Activated naive CD4-positive, alpha-beta T cell treated with anti-CD3 and anti-CD28 coated beads, Interleukin-2, amount 10 ng/mL, durations not matched to agents 7 days and 5 days (primary cell): ENCODE data around the gene TRABD2B.

ENCODE experiments used
- CTCF ChIA-PET: fragments of 350-600 bp; sonication (Branson Sonifier 250); formaldehyde crosslinking; loops from one replicate; lab custom pipeline; 2021; ENCODE audit warnings: antibody characterized with exemption; lab: Charles Lee
- DNase-seq: peaks from one replicate; pipeline ENCODE4 v3.0.0-alpha.2; 2020
- H3K27ac Mint-ChIP-seq: one replicate; pipeline ENCODE4 v1.8.0; 2021; ENCODE audit warnings: mild to moderate bottlenecking, moderate library complexity, mixed read lengths
- H3K27me3 Mint-ChIP-seq: one replicate; pipeline ENCODE4 v1.8.0; 2021; ENCODE audit warnings: mild to moderate bottlenecking, mixed read lengths
- H3K36me3 Mint-ChIP-seq: one replicate; pipeline ENCODE4 v1.8.0; 2021; ENCODE audit warnings: mixed read lengths
- H3K4me1 Mint-ChIP-seq: one replicate; pipeline ENCODE4 v1.8.0; 2021; ENCODE audit warnings: mixed read lengths
- H3K4me3 Mint-ChIP-seq: one replicate; pipeline ENCODE4 v1.8.0; 2021; ENCODE audit warnings: mild to moderate bottlenecking, moderate library complexity, mixed read lengths
- H3K9me3 Mint-ChIP-seq: one replicate; pipeline ENCODE4 v1.8.0; 2021; ENCODE audit warnings: mixed read lengths

TRABD2B gene

DNA sequence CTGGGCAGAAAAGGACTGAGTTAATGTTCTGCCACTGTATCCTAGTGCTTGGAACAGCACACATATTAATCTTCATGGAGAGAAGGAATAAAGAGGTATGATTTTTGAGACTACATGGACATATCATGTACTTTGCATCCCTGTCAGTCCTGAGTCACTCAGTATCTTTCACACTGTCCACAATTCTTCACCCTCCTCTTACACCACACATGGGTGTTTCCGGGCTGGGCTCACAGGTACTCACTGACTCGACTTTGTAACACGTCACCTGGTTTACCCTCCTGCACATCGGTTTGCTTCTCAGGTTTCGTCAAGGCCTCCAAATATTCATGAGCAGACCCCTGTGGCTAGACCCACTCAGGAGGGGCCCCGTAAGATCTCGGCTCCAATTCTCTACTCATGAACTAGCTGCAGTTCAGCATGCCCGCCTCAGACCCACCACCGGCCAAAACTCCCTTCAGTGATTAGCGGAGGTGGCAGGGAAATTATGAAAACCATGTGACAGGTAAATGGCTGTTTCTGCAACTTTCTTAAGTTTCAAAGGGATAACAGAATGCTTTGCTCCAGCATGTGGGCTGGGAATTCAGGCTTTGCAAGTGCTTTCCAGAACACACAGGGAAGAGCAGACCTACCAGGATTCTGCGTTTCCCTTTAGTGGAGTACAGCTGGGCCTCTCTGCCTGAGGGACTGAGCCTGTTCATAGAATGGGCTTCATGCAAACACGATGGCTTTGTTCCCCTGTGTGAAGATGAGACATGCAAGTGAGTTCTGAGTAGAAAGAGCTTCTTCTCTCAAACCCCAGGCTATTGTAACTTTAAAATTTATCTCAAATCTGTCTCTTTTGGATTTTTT lies 31.3 kb upstream of the TRABD2B start:
- H3K9me3 Mint-ChIP-seq: no peaks in the 10 kb centered on the region

DNA sequence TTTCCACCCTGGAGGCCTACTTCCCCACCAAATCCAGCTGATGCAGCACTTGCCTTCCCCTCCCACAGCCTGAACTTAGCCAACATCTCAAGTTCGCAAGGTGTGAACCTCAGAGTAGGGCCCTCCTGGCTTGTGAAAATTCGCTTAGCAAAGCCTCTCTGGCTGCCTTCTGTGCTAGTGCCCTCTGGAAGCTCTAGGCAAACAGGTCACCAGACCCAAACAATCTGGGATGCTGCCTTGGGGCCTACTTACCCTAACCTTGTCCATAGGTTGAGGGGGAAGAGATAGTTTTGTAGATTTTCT lies 30.3 kb upstream of the TRABD2B start:
- H3K27ac Mint-ChIP-seq: no peak overlapping the region
- DNase-seq: no peak
- H3K27me3 Mint-ChIP-seq: peaks cover 7% of the 10 kb centered on the region
- no peaks in the 10 kb centered on the region for H3K36me3 Mint-ChIP-seq
- H3K4me1 Mint-ChIP-seq: no peaks in the 10 kb centered on the region
- H3K9me3 Mint-ChIP-seq: no peaks in the 10 kb centered on the region
- CTCF ChIA-PET: no interaction called here
- no peak overlapping the region for H3K4me3 Mint-ChIP-seq

More for the DNA sequence above, 31.3 kb upstream of the TRABD2B start:
- CTCF ChIA-PET: no interaction called here
- Mint-ChIP-seq H3K36me3 (no peaks in the 10 kb centered on the region), H3K4me1 (no peaks in the 10 kb centered on the region), H3K27me3 (peaks cover 7% of the 10 kb centered on the region), H3K27ac (no peak overlapping the region), H3K4me3 (no peak overlapping the region)
- no peak for DNase-seq

DNA sequence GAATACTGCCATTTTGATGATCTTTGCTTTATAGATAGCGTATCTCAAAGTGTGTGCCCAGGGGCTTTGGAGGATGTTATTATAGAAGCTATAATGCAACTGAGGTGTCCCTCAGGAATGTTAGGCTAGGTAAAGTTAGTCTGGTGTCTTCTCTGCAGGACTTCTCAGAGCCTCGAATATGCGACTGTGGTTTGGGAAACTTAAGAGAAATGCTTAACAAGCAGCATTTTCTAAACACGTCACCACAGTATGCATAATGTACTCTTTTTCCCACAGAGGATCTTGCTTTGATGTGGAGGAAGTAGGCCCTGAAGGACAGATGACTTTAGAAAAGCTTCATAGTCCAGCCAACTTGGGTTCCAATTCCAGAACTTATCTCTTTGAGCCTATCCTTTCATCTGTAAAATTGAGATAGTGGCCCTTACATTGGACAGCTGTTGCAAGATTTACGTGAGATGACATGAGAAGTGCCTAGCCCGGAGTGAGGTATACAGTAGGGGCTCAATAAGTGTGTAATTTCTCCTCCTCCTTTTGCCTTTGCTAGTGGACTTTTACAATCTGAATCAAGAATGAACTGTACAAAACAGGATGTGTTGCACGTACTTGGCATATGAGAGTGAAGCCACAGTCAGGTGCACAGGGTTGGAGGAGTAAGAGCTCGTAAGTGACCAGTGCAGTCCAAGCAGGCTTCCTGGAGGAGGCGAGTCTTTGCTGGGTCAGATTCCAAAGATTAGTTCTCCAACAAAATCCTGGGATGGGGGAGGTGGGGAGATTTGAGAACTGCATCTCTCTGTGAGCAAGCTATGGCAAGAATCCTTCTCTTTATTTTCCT lies 29.7 kb upstream of the TRABD2B start:
- CTCF ChIA-PET: interaction anchor here (0.7 kb wide), 1 partner anchor 204 kb away, joined by 3 read pairs; no protein-coding TSS in a partner anchor
- Mint-ChIP-seq H3K9me3 (no peaks in the 10 kb centered on the region), H3K4me3 (no peak overlapping the region), H3K27me3 (peaks cover 8% of the 10 kb centered on the region), H3K4me1 (no peaks in the 10 kb centered on the region), H3K36me3 (no peaks in the 10 kb centered on the region), H3K27ac (no peak overlapping the region)
- DNase-seq: no peak

DNA sequence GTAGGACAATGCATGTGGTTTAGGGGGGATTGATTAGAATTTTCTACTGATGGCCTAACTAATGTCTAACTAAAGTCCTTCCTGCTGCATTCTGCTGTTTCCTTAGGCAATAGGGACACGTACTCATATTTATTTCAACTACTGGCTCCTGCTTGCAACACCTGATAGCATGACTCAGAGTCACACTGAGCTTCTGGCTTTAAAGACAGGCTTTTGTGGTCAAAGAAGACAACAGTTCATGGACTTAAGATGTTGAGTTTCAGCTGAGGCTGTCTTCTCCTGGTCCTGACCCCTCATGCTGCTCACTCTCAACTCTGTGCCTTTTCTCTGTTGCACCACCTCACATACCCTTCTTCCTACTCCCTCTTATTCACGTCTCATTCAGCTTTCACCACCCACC lies 29.1 kb upstream of the TRABD2B start:
- H3K27me3 Mint-ChIP-seq: peaks cover 13% of the 10 kb centered on the region
- H3K4me1 Mint-ChIP-seq: no peaks in the 10 kb centered on the region
- H3K9me3 Mint-ChIP-seq: no peaks in the 10 kb centered on the region
- no peaks in the 10 kb centered on the region for H3K36me3 Mint-ChIP-seq
- no peak overlapping the region for H3K27ac Mint-ChIP-seq
- CTCF ChIA-PET: no interaction called here
- no peak overlapping the region for H3K4me3 Mint-ChIP-seq
- DNase-seq: no peak

DNA sequence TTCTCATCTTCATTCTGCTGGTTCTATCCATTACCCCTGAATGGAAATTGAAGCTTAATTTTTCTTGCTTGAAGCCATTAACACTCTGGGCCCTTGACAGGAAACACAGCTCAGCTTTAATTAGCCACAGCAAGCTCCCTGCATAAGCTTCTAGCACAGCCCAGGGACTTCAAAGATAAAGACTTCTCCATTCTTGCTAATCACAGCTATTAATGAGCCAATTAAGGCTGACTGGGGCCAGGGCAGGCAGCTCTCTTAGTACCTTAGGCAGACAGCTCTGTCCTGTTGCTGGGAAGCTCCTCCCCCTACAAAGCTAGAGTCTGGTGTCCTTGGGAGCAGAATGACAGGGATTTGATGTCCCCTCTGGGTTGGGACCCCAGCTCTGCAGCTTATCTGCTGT lies 27.9 kb upstream of the TRABD2B start:
- Mint-ChIP-seq H3K27me3 (peaks cover 16% of the 10 kb centered on the region), H3K36me3 (no peaks in the 10 kb centered on the region), H3K27ac (no peak overlapping the region), H3K4me1 (no peaks in the 10 kb centered on the region), H3K9me3 (no peaks in the 10 kb centered on the region), H3K4me3 (no peak overlapping the region)
- CTCF ChIA-PET: interaction anchor here (0.6 kb wide), 1 partner anchor 148 kb away, joined by 3 read pairs; no protein-coding TSS in a partner anchor
- DNase-seq: no peak

DNA sequence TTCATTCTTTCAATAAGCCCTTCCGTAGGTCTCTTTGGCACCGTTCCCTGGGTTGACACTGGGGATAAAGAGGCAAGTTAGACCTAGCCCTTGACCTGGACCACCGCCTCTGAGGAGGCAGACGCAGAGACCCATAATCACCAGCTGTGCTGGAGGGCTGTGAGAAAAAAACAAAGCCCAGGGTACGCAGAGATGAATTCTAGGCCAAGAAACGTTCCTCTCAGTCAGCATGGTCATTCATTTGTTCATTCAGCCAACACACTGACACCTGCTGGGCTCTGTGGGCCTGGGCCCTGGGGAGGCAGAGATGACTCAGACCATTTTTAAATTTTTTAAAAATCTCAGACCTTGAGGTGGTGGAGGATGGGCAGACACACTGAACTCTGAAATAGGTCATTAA lies 26.3 kb upstream of the TRABD2B start:
- Mint-ChIP-seq H3K9me3 (no peaks in the 10 kb centered on the region), H3K36me3 (no peaks in the 10 kb centered on the region), H3K4me3 (no peak overlapping the region), H3K27me3 (peaks cover 19% of the 10 kb centered on the region), H3K4me1 (no peaks in the 10 kb centered on the region), H3K27ac (no peak overlapping the region)
- no peak for DNase-seq
- CTCF ChIA-PET: no interaction called here

DNA sequence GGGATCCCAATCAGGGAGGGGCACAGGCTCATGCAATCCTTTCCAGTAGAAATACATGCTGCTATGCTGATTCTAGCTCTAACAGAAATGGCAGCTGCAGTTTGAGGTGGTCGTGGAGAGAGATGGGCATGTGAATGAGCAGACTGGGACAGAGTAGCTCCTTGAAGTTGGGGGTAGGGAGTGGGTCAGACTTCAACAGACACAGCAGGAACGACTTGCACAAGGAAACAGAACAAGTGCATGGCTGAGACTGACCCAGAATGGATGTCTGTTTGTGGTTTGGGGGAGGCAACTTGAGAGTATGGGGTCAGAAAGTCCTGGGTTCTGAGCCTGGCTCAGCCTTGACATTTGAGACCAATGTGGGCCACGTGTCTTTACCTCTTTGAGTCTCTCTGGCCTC lies 25.1 kb upstream of the TRABD2B start:
- Mint-ChIP-seq H3K4me3 (no peak overlapping the region), H3K4me1 (no peaks in the 10 kb centered on the region), H3K36me3 (no peaks in the 10 kb centered on the region), H3K27me3 (peaks cover 24% of the 10 kb centered on the region), H3K27ac (no peak overlapping the region), H3K9me3 (no peaks in the 10 kb centered on the region)
- no peak for DNase-seq
- CTCF ChIA-PET: no interaction called here

DNA sequence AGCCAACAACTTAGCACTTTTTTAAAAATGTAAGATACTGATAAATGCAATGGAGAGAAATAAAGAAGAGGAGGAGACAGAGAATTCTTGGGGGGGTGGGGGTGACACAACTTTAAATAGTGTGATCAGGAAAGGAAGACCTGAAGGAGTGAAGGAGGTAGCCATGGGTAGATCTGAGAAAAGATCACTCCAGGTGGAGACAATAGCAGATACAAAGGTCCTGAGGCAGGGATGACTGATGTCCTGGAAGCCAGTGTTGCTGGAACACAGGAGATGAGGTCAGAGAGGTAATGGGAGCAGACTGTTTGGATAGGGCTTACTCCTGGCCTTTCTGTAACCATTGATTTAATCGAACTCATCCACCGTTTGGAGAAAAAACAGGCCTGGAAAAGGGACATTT lies 24.6 kb upstream of the TRABD2B start:
- no peaks in the 10 kb centered on the region for H3K4me1 Mint-ChIP-seq
- H3K4me3 Mint-ChIP-seq: no peak overlapping the region
- no peaks in the 10 kb centered on the region for H3K36me3 Mint-ChIP-seq
- peaks cover 23% of the 10 kb centered on the region for H3K27me3 Mint-ChIP-seq
- H3K9me3 Mint-ChIP-seq: no peaks in the 10 kb centered on the region
- no peak for DNase-seq
- no peak overlapping the region for H3K27ac Mint-ChIP-seq
- CTCF ChIA-PET: no interaction called here

DNA sequence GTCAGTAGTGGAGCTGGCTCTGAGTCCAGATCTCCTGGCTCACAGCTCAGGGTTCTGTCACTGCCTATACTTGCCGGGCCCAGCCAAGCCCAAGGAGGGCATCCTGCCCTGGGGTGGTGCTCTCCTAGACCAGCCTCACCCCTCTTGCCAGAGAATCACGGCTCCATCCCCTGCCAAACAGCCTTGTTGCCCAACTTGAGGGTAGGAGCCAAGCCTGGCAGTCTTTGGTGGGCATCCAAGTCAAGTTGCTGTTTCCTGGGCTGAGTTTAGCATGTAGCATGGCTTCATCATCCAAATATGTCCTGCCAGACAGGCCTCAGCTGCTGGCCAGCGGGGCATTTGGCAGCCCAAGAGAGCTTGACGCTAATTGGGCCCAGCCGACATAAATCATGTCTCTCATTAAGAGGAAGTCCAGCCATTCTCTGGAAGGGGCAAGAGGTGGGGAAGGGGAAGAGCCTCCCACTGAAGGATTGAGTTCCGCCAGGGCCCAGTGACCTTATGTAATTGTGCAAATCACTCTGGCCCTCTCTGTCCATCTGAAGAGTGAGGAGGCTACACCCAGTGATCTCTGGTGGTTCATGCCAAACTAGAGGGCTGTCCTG lies 22.6 kb upstream of the TRABD2B start:
- Mint-ChIP-seq H3K9me3 (no peaks in the 10 kb centered on the region), H3K27ac (no peak overlapping the region), H3K36me3 (no peaks in the 10 kb centered on the region), H3K4me1 (no peaks in the 10 kb centered on the region), H3K27me3 (peaks cover 26% of the 10 kb centered on the region), H3K4me3 (no peak overlapping the region)
- CTCF ChIA-PET: no interaction called here
- no peak for DNase-seq

DNA sequence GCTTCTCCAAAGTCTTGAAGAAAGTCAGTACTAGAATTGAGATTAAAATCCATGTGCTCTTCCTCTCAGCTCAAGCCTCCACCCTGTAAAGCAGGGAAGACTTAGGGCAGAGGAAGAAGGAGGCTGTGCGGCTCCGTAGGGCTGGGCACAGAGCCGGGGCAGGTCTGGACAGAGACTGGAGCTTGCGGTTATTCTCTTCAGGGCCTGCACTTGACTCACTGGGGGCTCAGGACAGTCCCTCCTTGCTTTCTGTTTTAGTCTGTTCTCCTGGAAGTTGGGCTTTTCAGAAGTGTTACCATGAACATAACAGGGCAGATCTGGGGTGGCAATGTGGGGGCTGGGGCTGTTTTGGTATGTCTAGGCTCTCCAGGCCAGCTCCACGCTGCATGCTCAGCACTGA lies 21.6 kb upstream of the TRABD2B start:
- H3K4me1 Mint-ChIP-seq: no peaks in the 10 kb centered on the region
- DNase-seq: no peak
- CTCF ChIA-PET: interaction anchor here (1.3 kb wide), 1 partner anchor 21 kb away, joined by 3 read pairs; no protein-coding TSS in a partner anchor
- H3K4me3 Mint-ChIP-seq: no peak overlapping the region
- no peak overlapping the region for H3K27ac Mint-ChIP-seq
- H3K36me3 Mint-ChIP-seq: no peaks in the 10 kb centered on the region
- peaks cover 26% of the 10 kb centered on the region for H3K27me3 Mint-ChIP-seq
- H3K9me3 Mint-ChIP-seq: no peaks in the 10 kb centered on the region

DNA sequence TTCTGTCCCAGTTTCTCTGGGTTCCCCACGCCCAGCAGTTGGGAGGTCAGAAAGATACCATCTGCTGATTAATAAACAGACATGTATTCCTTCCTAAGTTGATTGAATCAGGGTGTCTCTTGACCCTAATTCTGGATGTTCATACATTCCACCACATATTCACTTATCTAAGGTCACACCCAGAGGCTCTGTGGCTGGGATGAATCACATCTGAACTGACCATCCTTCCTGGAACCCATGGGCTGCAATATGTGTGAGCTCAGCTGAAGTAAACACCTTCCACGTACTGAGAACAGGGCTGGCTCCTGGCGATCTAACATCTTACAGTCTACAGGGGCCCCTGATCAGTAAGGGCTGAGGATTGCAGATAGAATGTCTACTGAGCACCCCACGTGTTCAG lies 20.5 kb upstream of the TRABD2B start:
- CTCF ChIA-PET: no interaction called here

DNA sequence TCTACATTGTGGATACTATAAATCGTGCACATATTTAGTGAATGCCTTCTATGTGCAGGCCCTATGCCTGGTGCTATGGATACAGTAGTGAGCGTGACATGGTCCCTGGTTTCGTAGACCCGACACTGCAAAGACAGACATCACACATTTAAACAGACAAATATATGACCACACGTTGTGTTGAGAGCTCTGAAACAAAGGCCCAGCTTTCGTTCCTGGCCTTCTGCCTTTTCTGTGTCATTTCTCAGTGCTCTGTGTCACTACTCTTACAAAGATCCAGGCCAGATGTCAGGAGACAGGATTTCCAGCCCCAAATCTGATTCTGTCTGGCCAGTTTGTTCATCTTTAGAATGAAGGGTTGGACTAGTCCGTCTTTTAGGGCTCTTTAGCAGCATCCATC lies 19.3 kb upstream of the TRABD2B start:
- CTCF ChIA-PET: no interaction called here
- DNase-seq: no peak
- Mint-ChIP-seq H3K4me1 (no peaks in the 10 kb centered on the region), H3K27me3 (peaks cover 25% of the 10 kb centered on the region), H3K27ac (no peak overlapping the region), H3K36me3 (no peaks in the 10 kb centered on the region), H3K4me3 (no peak overlapping the region), H3K9me3 (no peaks in the 10 kb centered on the region)

More for the DNA sequence above, 20.5 kb upstream of the TRABD2B start:
- no peak overlapping the region for H3K27ac Mint-ChIP-seq
- no peaks in the 10 kb centered on the region for H3K36me3 Mint-ChIP-seq
- no peaks in the 10 kb centered on the region for H3K9me3 Mint-ChIP-seq
- no peaks in the 10 kb centered on the region for H3K4me1 Mint-ChIP-seq
- peaks cover 26% of the 10 kb centered on the region for H3K27me3 Mint-ChIP-seq
- H3K4me3 Mint-ChIP-seq: no peak overlapping the region
- DNase-seq: no peak

DNA sequence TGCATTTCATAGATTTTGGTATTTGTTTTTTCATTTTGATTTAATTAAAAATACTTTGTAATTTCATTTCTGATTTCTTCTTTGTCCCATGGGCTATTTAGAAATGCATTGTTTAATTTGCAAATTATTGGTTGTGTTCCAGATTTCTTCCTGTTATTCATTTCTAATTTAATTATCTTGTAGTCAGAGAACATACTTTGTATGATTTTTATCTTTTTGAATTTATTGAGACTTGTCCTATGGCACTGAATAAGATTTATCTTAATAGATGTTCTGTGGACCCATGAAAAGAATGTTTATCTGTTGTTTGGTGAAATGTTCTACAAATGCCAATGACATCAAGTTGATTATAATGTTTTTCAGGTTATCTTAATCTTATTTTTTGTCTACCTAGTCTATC lies 16.1 kb upstream of the TRABD2B start:
- DNase-seq: no peak
- Mint-ChIP-seq H3K27me3 (peaks cover 23% of the 10 kb centered on the region), H3K36me3 (no peaks in the 10 kb centered on the region), H3K27ac (no peak overlapping the region), H3K9me3 (no peaks in the 10 kb centered on the region), H3K4me1 (no peaks in the 10 kb centered on the region), H3K4me3 (no peak overlapping the region)
- CTCF ChIA-PET: no interaction called here

DNA sequence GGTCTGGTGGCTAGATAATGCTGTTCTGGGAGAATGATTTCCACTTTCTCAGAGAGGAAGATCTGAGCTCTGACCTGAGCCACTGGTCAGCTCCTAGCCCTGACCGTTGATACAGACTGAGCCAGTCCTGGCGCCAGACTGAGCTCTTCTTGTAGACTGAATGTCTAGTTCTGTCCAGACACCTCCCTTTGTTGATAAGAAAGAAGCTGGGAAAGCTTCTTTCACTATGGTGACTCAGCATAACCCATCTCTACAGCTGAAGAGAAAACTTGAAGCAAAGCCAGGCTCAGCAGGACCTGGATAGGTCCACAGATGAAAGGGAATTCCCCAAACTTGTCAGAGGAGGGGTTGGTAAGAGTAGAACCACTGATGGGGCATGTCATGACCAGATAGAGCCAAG lies 9.9 kb upstream of the TRABD2B start:
- Mint-ChIP-seq H3K36me3 (no peaks in the 10 kb centered on the region), H3K27ac (no peak overlapping the region), H3K4me3 (no peak overlapping the region), H3K27me3 (peaks cover 9% of the 10 kb centered on the region), H3K4me1 (no peaks in the 10 kb centered on the region), H3K9me3 (no peaks in the 10 kb centered on the region)
- CTCF ChIA-PET: no interaction called here
- no peak for DNase-seq
